ENCODE data around the gene JTB.
A peak's percentile ranks its signal among the peaks of the same experiment; 100 is the strongest.

GRCh38 chr1:153958111-153958960 is 19.1 kb downstream of the JTB start, which contains the start of gene CRTC2:
- TF ChIP-seq CTCF (IDR thresholded peaks at IDR 0.05) (no peak), REST (IDR thresholded peaks at IDR 0.05; ENCODE audit: insufficient read depth in 1 of 2, low read depth in 2 of 2, low read length in 1 of 2) (0 out of 4 replicates have a peak, but pooled peaks of 1 of the 2 experiments have one; percentile 40), POLR2AphosphoS5 (IDR thresholded peaks at IDR 0.05; ENCODE audit: low read depth, low read length) (peak; percentile 63; the same call in 1 of the 2 replicates), TCF7L2 (IDR thresholded peaks at IDR 0.05; ENCODE audit: low read depth, low read length) (no peak), SIN3A (IDR thresholded peaks at IDR 0.05; ENCODE audit: borderline replicate concordance, insufficient read depth, low read depth, low read length) (0 out of 2 replicates have a peak, but pooled peaks have one; percentile 32)
